Testis (tissue), 3 donors: Measurements from ENCODE around the gene UBE2H. TPM values are rescaled to one million over a fixed set of nuclear protein-coding genes. Genes with fewer than 3 reads are reported as not detected.

Experiments
- DNase-seq: peaks from one replicate; pipeline ENCODE4 v3.0.0-alpha.2; 2019
- H3K27ac ChIP-seq, 2 donors: fragments of 200-600 bp; sonication (generic); one replicate each; pipeline ENCODE4 v1.5.1; 2019
- H3K27me3 ChIP-seq: fragments of 200-600 bp; sonication (generic); one replicate; pipeline ENCODE4 v1.5.1; 2019
- H3K36me3 ChIP-seq: fragments of 200-600 bp; sonication (generic); one replicate; pipeline ENCODE4 v1.5.1; 2017; ENCODE audit warnings: low read depth; ENCODE audit errors: missing control alignments
- H3K4me1 ChIP-seq: fragments of 200-600 bp; sonication (generic); one replicate; pipeline ENCODE4 v1.5.1; 2019
- H3K4me3 ChIP-seq, 2 donors: fragments of 200-600 bp; sonication (generic); one replicate each; pipeline ENCODE4 v1.5.1; 2017 to 2019
- H3K9me3 ChIP-seq: fragments of 200-600 bp; sonication (generic); one replicate; pipeline ENCODE4 v1.5.1; 2017
- CTCF ChIP-seq, 3 experiments: fragments of 450-650 bp in 2 of 3; fragments of 200-600 bp in 1 of 3; sonication (generic) in 1 of 3; IDR thresholded peaks; one replicate each; pipeline ENCODE4 v1.5.1; 2016 to 2019; ENCODE audit warnings: antibody characterized with exemption in 3 of 3, mild to moderate bottlenecking in 2 of 3, moderate library complexity in 1 of 3
- POLR2A ChIP-seq: fragments of 450-650 bp; IDR thresholded peaks from one replicate; pipeline ENCODE4 v1.6.1; 2017; ENCODE audit warnings: antibody characterized with exemption, mild to moderate bottlenecking, moderate library complexity
- WGBS, 2 donors: methylation state at CpG; one replicate each; pipeline ENCODE4 v1.1.5; 2018; 5-methylcytosine and 5-hydroxymethylcytosine counted together
- intact Hi-C: fragments of 100-400 bp; cut with DNase I; formaldehyde crosslinking; loops from one replicate; pipeline ENCODE4 v1.15.1; 2023; ENCODE audit warnings: low total_unique reads
- polyA plus RNA-seq: library from polyadenylated mRNA; stranded (reverse); fragments of 350-450 nt; fragmentation: Illumina TruSeq; extraction: RNeasy Lipid Tissue Mini Kit (QIAGEN cat#74804); gene quantifications from one replicate; pipeline ENCODE4 v1.2.3, GENCODE V29; 2014; ENCODE audit warnings: low read depth, low replicate concordance; ENCODE audit not compliant: insufficient read depth
- total RNA-seq, 2 donors: library from RNA; depleted of rRNA; stranded (reverse); fragments of >200 nt; gene quantifications; one replicate each; pipeline ENCODE4 v1.2.3, GENCODE V29; 2016

The UBE2H gene
- total and polyA plus RNA-seq, 3 donors from 2014 or later: 93.5 to 130 (median 126) TPM

DNA sequence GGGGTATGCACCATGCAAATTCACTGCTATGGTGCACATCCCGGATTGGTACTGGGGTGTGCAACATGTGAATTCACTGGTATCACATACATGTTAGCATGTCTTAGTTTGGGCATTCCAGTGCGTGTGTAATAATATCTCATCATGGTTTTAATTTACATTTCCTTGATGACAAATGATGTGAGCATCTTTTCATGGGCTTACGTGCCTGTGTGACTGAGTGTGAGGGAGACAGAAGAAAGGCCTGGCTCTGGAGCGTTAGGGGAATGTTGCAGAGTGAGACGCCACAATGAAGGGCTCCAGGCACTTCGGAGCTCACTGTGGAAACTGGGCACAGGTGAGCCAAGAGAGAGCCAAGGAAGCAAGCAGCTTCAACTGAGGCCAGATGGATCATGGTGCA lies 162.6 kb downstream of the UBE2H start:
- intact Hi-C loops: no loop called here
- no peak for TF ChIP-seq CTCF (IDR thresholded peaks at IDR 0.05)
- no peak for TF ChIP-seq POLR2A
- H3K4me3 ChIP-seq: no peak overlapping the region
- H3K27me3 ChIP-seq: no peaks in the 10 kb centered on the region
- WGBS, 2 donors: 83 to 88% methylated on average over 6 of the region's 6 CpGs
- H3K36me3 ChIP-seq: no peaks in the 10 kb centered on the region
- no peaks in the 10 kb centered on the region for H3K9me3 ChIP-seq
- H3K27ac ChIP-seq: no peak overlapping the region
- no peaks in the 10 kb centered on the region for H3K4me1 ChIP-seq
- DNase-seq: no peak

GRCh38 chr7:129789652-129790051 lies 163.1 kb downstream of the UBE2H start:
- WGBS, 2 donors: 53 to 80% methylated on average over 1 of the region's 1 CpG
- no peak for DNase-seq
- H3K27ac ChIP-seq: no peak overlapping the region
- no peaks in the 10 kb centered on the region for H3K36me3 ChIP-seq
- H3K4me3 ChIP-seq: no peak overlapping the region
- H3K9me3 ChIP-seq: no peaks in the 10 kb centered on the region
- no peaks in the 10 kb centered on the region for H3K4me1 ChIP-seq
- no peak for TF ChIP-seq POLR2A
- H3K27me3 ChIP-seq: no peaks in the 10 kb centered on the region
- intact Hi-C loops: no loop called here

GRCh38 chr7:129789000-129789399 lies 163.8 kb downstream of the UBE2H start:
- intact Hi-C loops: no loop called here
- no peak overlapping the region for H3K4me3 ChIP-seq
- 89 to 93% methylated on average over 6 of the region's 6 CpGs for WGBS, 2 donors
- no peaks in the 10 kb centered on the region for H3K9me3 ChIP-seq
- H3K27ac ChIP-seq: no peak overlapping the region
- TF ChIP-seq CTCF (IDR thresholded peaks at IDR 0.05): no peak
- no peak for TF ChIP-seq POLR2A
- peaks cover 5% of the 10 kb centered on the region for H3K27me3 ChIP-seq
- H3K4me1 ChIP-seq: no peaks in the 10 kb centered on the region
- H3K36me3 ChIP-seq: no peaks in the 10 kb centered on the region
- no peak for DNase-seq

DNA sequence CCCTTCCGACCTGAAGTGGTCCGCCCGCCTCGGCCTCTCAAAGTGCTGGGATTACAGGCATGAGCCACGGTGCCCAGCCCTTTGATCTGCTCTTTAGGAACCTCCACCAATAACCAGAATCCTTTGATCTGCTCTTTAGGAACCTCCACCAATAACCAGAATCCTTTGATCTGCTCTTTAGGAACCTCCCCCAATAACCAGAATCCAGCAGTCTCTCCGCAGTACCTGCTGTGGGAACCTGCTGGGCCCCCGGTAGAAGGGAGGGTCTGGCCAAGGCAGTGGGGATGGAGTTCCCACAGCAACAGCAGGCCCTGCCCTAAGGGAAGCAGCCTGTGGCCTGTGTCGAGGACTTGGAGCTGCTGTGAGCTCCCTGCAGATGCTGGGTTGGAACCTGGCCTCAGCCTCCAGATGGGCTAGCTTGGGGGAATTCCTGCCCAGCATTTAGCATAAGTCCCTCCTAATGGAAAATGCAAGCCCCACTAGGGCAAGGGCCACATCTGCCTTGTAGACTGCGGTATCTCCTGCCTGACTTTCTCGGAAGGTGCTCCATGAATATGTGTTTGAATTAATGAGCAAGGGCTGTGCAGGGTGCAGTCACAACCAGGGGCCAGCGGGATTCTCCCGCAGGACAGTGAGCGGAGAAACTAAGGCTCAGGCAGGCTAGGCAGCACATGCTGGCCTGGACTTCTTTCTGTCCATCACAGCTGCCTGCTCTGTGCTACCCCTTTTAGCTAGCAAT lies 165.8 kb downstream of the UBE2H start:
- H3K4me3 ChIP-seq: no peak overlapping the region
- no peaks in the 10 kb centered on the region for H3K9me3 ChIP-seq
- no peak for DNase-seq
- no peak overlapping the region for H3K27ac ChIP-seq
- 44 to 74% methylated on average over 11 to 13 of the region's 13 CpGs for WGBS, 2 donors
- H3K36me3 ChIP-seq: no peaks in the 10 kb centered on the region
- TF ChIP-seq CTCF (IDR thresholded peaks at IDR 0.05): no peak
- no peak for TF ChIP-seq POLR2A
- H3K4me1 ChIP-seq: peaks cover 8% of the 10 kb centered on the region
- peaks cover 5% of the 10 kb centered on the region for H3K27me3 ChIP-seq
- intact Hi-C loops: no loop called here

DNA sequence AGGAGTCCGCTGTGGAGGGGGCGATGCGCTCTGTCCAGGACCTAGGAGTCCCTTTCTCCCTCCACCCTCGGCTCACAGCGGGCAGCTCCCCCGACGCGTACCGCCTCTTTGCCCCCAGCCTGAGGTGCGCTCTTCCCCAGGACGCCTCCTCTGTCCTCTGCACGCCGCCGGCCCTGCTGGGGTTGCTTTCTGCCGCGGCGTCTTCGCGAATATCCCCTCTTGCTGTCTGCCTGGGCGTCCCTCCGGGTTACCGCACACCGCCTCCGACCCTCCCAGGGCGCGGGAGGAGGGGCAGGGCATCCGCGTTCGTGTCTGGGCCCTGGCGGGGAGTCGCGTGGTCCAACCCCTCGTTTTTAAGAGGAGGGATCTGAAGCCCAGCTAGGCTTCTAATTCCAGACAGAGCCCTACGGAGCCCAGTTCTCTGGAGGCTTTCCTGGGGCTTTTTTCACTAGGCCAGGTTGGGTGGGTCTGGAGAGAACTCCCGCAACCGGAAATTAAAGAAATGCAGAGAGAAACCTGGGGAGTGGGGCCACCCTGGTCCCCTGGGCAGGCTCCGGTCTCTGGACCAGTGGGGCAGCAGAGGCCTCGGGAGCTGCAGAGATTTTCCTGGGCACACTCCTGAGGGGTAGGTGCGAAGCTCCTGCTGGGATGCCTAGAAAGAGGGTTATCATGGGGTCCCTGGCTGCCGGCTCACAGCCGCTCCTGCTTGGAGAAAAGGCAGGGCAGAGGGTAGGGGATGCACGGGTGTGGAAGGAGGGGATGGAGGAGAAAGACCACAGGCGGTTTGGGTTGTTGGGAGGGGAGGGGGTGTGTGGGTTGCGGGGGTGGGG lies 166.9 kb downstream of the UBE2H start:
- intact Hi-C loops: no loop called here
- TF ChIP-seq CTCF (IDR thresholded peaks at IDR 0.05) (no peak), POLR2A (no peak)
- Histone ChIP-seq H3K4me1 (peaks cover 12% of the 10 kb centered on the region), H3K9me3 (no peaks in the 10 kb centered on the region), H3K4me3 (no peak overlapping the region), H3K27ac (no peak overlapping the region), H3K27me3 (peaks cover 5% of the 10 kb centered on the region), H3K36me3 (no peaks in the 10 kb centered on the region)
- 7 to 9% methylated on average over 29 to 44 of the region's 44 CpGs for WGBS, 2 donors
- DNase-seq: no peak
